ENCODE data around the gene TTLL8. TPM values are rescaled to one million over a fixed set of nuclear protein-coding genes. Genes with fewer than 3 reads are reported as not detected.

Gene TTLL8
- total and polyA plus RNA-seq, 9 donors = not detected

- H3K4me1 ChIP-seq (ENCODE audit: insufficient read depth) = peaks cover 4% of the 10 kb centered on the region
- H3K36me3 ChIP-seq = no peaks in the 10 kb centered on the region
- H3K27me3 ChIP-seq = no peaks in the 10 kb centered on the region
- H3K9me3 ChIP-seq = no peaks in the 10 kb centered on the region
- no peak for TF ChIP-seq EP300 (IDR thresholded peaks at IDR 0.05)
- TF ChIP-seq CTCF (IDR thresholded peaks at IDR 0.05) = no peak
- TF ChIP-seq POLR2A (IDR thresholded peaks at IDR 0.05) = no peak
- peak in 1 of 5 donors; percentile 25 for DNase-seq
- intact Hi-C loops (cut with DNase I) = no loop called here
- H3K4me3 ChIP-seq = no peak overlapping the region
- H3K27ac ChIP-seq = no peak overlapping the region
- 88 to 93% (median 91%) methylated on average over 14 of the region's 14 CpGs for WGBS, 3 donors
Measured at GRCh38 chr22:49998718-49999062, 59.4 kb downstream of the TTLL8 start.

GRCh38 chr22:49997932-49998717 lies 60.0 kb downstream of the TTLL8 start:
- TF ChIP-seq POLR2A (IDR thresholded peaks at IDR 0.05) = no peak
- no peak for TF ChIP-seq EP300 (IDR thresholded peaks at IDR 0.05)
- TF ChIP-seq CTCF (IDR thresholded peaks at IDR 0.05) = no peak
- peak in 2 of 5 donors; percentile 5 to 32 for DNase-seq
- Histone ChIP-seq H3K4me1 (ENCODE audit: insufficient read depth) (peaks cover 4% of the 10 kb centered on the region), H3K9me3 (no peaks in the 10 kb centered on the region), H3K4me3 (no peak overlapping the region), H3K27ac (no peak overlapping the region), H3K27me3 (no peaks in the 10 kb centered on the region), H3K36me3 (no peaks in the 10 kb centered on the region)
- intact Hi-C loops (cut with DNase I) = no loop called here
- 89 to 94% (median 91%) methylated on average over 16 to 21 of the region's 21 CpGs for WGBS, 3 donors

GRCh38 chr22:49997251-49997599 lies 60.9 kb downstream of the TTLL8 start:
- TF ChIP-seq CTCF (IDR thresholded peaks at IDR 0.05) (no peak), POLR2A (IDR thresholded peaks at IDR 0.05) (no peak), EP300 (IDR thresholded peaks at IDR 0.05) (no peak)
- intact Hi-C loops (cut with DNase I) = no loop called here
- no peaks in the 10 kb centered on the region for H3K27me3 ChIP-seq
- no peaks in the 10 kb centered on the region for H3K36me3 ChIP-seq
- no peak overlapping the region for H3K27ac ChIP-seq
- no peaks in the 10 kb centered on the region for H3K9me3 ChIP-seq
- H3K4me1 ChIP-seq (ENCODE audit: insufficient read depth) = peaks cover 4% of the 10 kb centered on the region
- H3K4me3 ChIP-seq = no peak overlapping the region
- peak in 4 of 5 donors; percentile 5 to 33 (median 16) for DNase-seq
- 77 to 84% (median 82%) methylated on average over 12 of the region's 12 CpGs for WGBS, 3 donors

- Histone ChIP-seq H3K27me3 (no peaks in the 10 kb centered on the region), H3K4me3 (no peak overlapping the region), H3K36me3 (no peaks in the 10 kb centered on the region), H3K4me1 (ENCODE audit: insufficient read depth) (peaks cover 4% of the 10 kb centered on the region), H3K9me3 (no peaks in the 10 kb centered on the region), H3K27ac (no peak overlapping the region)
- peak in 1 of 5 donors; percentile 8 for DNase-seq
- intact Hi-C loops (cut with DNase I) = no loop called here
- 80 to 84% (median 82%) methylated on average over 17 to 19 of the region's 19 CpGs for WGBS, 3 donors
- TF ChIP-seq POLR2A (IDR thresholded peaks at IDR 0.05) (no peak), EP300 (IDR thresholded peaks at IDR 0.05) (no peak), CTCF (IDR thresholded peaks at IDR 0.05) (no peak)
Measured at GRCh38 chr22:49996518-49997250, 61.4 kb downstream of the TTLL8 start.
